Transverse colon (tissue), 4 donors: ENCODE results near the gene NEXN. TPM values are rescaled to one million over a fixed set of nuclear protein-coding genes. Genes with fewer than 3 reads are reported as not detected.

Experiments used
- DNase-seq: peaks from one replicate; pipeline ENCODE4 v3.0.0-alpha.2; 2019
- H3K27ac ChIP-seq, 4 donors: fragments of 200-600 bp; sonication (generic); 2 replicates each; pipeline ENCODE4 v1.5.1; 2016 to 2018; ENCODE audit warnings: inconsistent platforms in 4 of 4
- H3K27me3 ChIP-seq: fragments of 200-600 bp; sonication (generic); 2 replicates; pipeline ENCODE4 v1.5.1; 2017; ENCODE audit warnings: inconsistent platforms
- H3K36me3 ChIP-seq, 4 donors: fragments of 200-600 bp; sonication (generic); 2 replicates each; pipeline ENCODE4 v1.5.1; 2017 to 2019; ENCODE audit warnings: inconsistent platforms in 4 of 4
- H3K4me1 ChIP-seq, 4 donors: fragments of 200-600 bp; sonication (generic); 2 replicates each; pipeline ENCODE4 v1.5.1; 2017 to 2020; ENCODE audit warnings: inconsistent platforms in 4 of 4
- H3K4me3 ChIP-seq, 4 donors: fragments of 200-600 bp; sonication (generic); 1 replicate in 1 of 4; 2 replicates in 3 of 4; pipeline versions ENCODE4 v1.5.1 to v1.6.1; 2017 to 2019; ENCODE audit warnings: inconsistent platforms in 4 of 4
- H3K9me3 ChIP-seq, 2 donors: fragments of 200-600 bp; sonication (generic); 2 replicates each; pipeline ENCODE4 v1.5.1; 2017 to 2019; ENCODE audit warnings: inconsistent platforms in 2 of 2
- EP300 ChIP-seq: sonication (generic); formaldehyde crosslinking; IDR thresholded peaks from one replicate; pipeline ENCODE4 v1.6.1; 2017; ENCODE audit warnings: antibody characterized with exemption, low read depth
- POLR2A ChIP-seq: fragments of 450-650 bp; IDR thresholded peaks from one replicate; pipeline ENCODE4 v1.6.1; 2016; ENCODE audit warnings: antibody characterized with exemption, mild to moderate bottlenecking, moderate library complexity
- POLR2AphosphoS5 ChIP-seq, 3 donors: sonication (generic); formaldehyde crosslinking; IDR thresholded peaks; one replicate each; pipeline ENCODE4 v1.6.1; 2016; ENCODE audit warnings: antibody characterized with exemption in 3 of 3
- WGBS, 2 donors: methylation state at CpG; one replicate each; pipeline ENCODE4 v1.1.5; 2018; ENCODE audit warnings: low coverage in 1 of 2; 5-methylcytosine and 5-hydroxymethylcytosine counted together
- in situ Hi-C, 4 donors: fragments of 200-750 bp; cut with MboI; loops; one replicate each; pipeline versions ENCODE4 v1.15.0 to v1.15.1; 2017; ENCODE audit warnings: low sequenced_read_pairs in 3 of 4, low pct_ligation_motif_present in 1 of 4, low pct_unique_long_range_greater_than_20kb in 1 of 4
- intact Hi-C: fragments of 100-400 bp; cut with DNase I; formaldehyde crosslinking; loops from one replicate; pipeline ENCODE4 v1.15.1; 2023; ENCODE audit warnings: low total_unique reads
- total RNA-seq, 4 donors: library from RNA; depleted of rRNA; stranded (reverse); fragments of >200 nt; gene quantifications; one replicate each; pipeline ENCODE4 v1.1.0, GENCODE V29; 2016
- TF ChIP-seq, protein P1 (sequence below), 5 experiments: fragments of 200-600 bp in 3 of 5; fragments of 450-650 bp in 2 of 5; sonication (generic) in 3 of 5; IDR thresholded peaks; 1 replicate in 2 of 5; 2 replicates in 3 of 5; pipeline ENCODE4 v1.5.1; 2016 to 2017; ENCODE audit warnings: antibody characterized with exemption in 5 of 5, inconsistent platforms in 3 of 5, mild to moderate bottlenecking in 2 of 5, moderate library complexity in 1 of 5

NEXN gene
- total RNA-seq, 4 donors from 2014 or later = 9.7 to 32.2 (median 17.0) TPM

DNA sequence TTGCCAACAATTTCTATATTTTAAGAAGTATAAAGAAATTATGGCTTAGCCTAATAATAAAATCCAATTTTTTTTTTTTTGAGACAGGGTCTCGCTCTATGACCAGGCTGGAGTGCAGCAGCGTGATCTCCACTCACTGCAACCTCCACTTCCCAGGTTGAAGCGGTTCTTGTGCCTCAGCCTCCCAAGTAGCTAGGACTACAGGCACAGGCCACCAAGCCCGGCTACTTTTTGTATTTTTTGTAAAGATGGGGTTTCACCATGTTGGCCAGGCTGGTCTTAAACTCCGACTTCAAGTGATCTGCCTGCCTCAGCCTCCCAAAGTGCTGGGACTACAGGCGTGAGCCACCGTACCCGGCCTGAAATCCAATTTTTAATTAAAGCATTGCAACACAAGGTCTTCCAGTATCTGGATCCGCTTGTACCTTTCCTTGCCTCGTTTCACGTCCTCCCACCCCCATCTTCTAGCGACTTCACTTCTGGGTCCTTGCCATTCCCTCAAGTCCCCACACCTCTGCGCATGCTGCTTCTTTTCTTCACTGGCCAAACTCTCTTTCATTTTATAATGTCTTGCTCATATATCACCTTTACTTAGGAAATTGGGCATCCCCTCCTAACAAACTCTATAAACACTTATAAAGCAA lies 88.1 kb downstream of the NEXN start:
- Histone ChIP-seq H3K27ac (peak overlapping the region; percentile 97 to 100 (median 98)), H3K27me3 (no peaks in the 10 kb centered on the region), H3K4me3 (peak overlapping the region in 3 of 4 donors; percentile 54 to 73 (median 61)), H3K4me1 (peaks cover 25 to 66% (median 42%) of the 10 kb centered on the region in 4 donors), H3K9me3 (no peaks in the 10 kb centered on the region), H3K36me3 (no peaks in the 10 kb centered on the region)
- 63 to 65% methylated on average over 10 to 13 of the region's 13 CpGs for WGBS, 2 donors
- in situ Hi-C loops (loop anchor here in 1 of 4 donors (10.0 kb wide), 1 partner anchor 138 kb away; no protein-coding TSS in a partner anchor), intact Hi-C loops (no loop called here)
- TF ChIP-seq POLR2A (no peak), EP300 (no peak), POLR2AphosphoS5 (IDR thresholded peaks at IDR 0.05) (no peak)
- TF ChIP-seq, protein P1, sequence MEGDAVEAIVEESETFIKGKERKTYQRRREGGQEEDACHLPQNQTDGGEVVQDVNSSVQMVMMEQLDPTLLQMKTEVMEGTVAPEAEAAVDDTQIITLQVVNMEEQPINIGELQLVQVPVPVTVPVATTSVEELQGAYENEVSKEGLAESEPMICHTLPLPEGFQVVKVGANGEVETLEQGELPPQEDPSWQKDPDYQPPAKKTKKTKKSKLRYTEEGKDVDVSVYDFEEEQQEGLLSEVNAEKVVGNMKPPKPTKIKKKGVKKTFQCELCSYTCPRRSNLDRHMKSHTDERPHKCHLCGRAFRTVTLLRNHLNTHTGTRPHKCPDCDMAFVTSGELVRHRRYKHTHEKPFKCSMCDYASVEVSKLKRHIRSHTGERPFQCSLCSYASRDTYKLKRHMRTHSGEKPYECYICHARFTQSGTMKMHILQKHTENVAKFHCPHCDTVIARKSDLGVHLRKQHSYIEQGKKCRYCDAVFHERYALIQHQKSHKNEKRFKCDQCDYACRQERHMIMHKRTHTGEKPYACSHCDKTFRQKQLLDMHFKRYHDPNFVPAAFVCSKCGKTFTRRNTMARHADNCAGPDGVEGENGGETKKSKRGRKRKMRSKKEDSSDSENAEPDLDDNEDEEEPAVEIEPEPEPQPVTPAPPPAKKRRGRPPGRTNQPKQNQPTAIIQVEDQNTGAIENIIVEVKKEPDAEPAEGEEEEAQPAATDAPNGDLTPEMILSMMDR (IDR thresholded peaks at IDR 0.05) = no peak
- DNase-seq = no peak

DNA sequence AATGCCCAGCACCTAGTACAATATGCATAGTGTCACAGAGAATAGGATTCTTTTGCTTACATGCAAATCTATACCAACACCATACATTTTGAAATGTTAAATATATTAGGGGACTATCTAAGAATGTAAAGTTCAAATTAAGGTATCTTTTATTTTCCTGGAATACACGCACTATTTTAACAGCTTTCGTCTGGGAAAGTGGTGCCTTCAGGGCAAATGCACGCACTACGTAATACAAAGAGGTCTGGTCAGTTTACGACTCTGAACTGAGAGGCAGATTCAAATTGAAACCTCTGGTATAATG lies 89.5 kb downstream of the NEXN start:
- WGBS, 2 donors = 0% methylated on average over 5 of the region's 5 CpGs
- peak overlapping the region; percentile 97 to 100 (median 98) for H3K27ac ChIP-seq
- peaks cover 25 to 64% (median 42%) of the 10 kb centered on the region in 4 donors for H3K4me1 ChIP-seq
- H3K27me3 ChIP-seq = no peaks in the 10 kb centered on the region
- H3K36me3 ChIP-seq = no peaks in the 10 kb centered on the region
- in situ Hi-C loops = loop anchor here in 1 of 4 donors (10.0 kb wide), 1 partner anchor 137 kb away; no protein-coding TSS in a partner anchor
- no peak for DNase-seq
- H3K9me3 ChIP-seq = no peaks in the 10 kb centered on the region
- TF ChIP-seq, protein P1 (IDR thresholded peaks at IDR 0.05) = no peak
- TF ChIP-seq POLR2AphosphoS5 (IDR thresholded peaks at IDR 0.05) (no peak), POLR2A (no peak), EP300 (no peak)
- H3K4me3 ChIP-seq = peak overlapping the region; percentile 9 to 73 (median 58)
- intact Hi-C loops = no loop called here

DNA sequence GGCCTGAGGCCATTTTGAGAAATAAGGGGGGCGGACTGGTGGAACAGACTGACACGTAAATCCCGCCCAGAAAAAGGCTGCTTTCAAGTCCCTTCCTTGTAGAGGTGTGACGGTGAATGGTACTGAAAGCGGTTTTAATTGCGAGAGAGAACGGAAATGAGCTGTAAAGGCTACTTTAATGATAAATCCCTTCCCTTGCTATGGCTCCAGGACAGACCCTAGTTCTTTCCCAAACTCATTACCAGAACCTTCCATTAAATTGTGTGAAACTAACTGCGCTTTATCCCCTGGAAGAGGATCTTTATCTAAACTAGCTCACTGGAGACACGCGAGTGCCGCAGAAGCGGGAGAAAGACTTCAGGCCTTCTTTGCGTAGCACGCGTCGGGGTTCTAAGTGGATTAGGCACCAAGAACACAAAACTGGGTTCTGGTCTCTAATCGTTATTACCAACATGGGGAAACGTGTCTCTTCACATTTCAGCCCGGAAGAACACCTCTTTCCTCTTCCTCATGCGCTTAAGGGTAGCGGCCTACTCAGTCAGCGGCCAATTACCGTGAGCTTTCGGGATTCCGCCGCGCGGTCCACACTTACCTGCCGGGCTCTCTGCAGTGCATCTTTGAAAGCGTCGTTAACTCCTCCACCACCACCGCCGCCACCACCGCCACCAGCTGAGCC lies 90.0 kb downstream of the NEXN start:
- Histone ChIP-seq H3K4me3 (peak overlapping the region; percentile 54 to 73 (median 62)), H3K36me3 (no peaks in the 10 kb centered on the region), H3K27me3 (no peaks in the 10 kb centered on the region), H3K27ac (peak overlapping the region; percentile 97 to 100 (median 98)), H3K9me3 (no peaks in the 10 kb centered on the region), H3K4me1 (peaks cover 25 to 59% (median 42%) of the 10 kb centered on the region in 4 donors)
- peak; percentile 78 for DNase-seq
- in situ Hi-C loops = loop anchor here in 1 of 4 donors (10.0 kb wide), 1 partner anchor 136 kb away; no protein-coding TSS in a partner anchor
- intact Hi-C loops = no loop called here
- TF ChIP-seq EP300 = no peak
- TF ChIP-seq, protein P1 (IDR thresholded peaks at IDR 0.05) = no peak
- TF ChIP-seq POLR2AphosphoS5 (IDR thresholded peaks at IDR 0.05) = peak; percentile 60 to 81 (median 75)
- peak; percentile 64 for TF ChIP-seq POLR2A
- WGBS, 2 donors = 0% methylated on average over 34 of the region's 34 CpGs; no CpG with 5 or more reads in 1 of the 2 donors
